Activated naive CD4-positive, alpha-beta T cell (primary cell): Measurements from ENCODE around the gene LYPD6.

Experiments
- DNase-seq, 4 experiments: peaks; one replicate each; lab custom pipeline; 2025; lab: John Stamatoyannopoulos, UW

Gene LYPD6

DNA sequence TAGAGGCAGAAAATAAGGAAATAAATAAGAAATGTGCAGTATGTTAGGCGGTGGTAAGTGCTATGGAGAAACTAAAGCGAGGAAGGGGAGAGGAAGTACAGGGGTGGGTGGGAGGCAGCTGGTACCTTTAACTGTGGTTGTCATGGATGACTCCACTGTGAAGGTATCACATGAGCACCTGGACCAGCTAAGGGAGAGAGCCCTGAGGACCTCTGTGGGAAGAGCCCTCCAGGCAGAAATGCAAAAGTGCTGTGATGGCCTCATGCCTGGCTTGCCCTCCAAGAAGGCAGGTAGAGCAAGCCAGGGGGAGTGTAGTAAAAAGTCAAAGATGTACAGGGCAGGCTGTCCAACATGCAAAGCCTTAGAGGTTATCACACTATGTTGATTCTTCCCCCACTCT, 17.9 kb downstream of the LYPD6 start:
- DNase-seq, result no peak

DNA sequence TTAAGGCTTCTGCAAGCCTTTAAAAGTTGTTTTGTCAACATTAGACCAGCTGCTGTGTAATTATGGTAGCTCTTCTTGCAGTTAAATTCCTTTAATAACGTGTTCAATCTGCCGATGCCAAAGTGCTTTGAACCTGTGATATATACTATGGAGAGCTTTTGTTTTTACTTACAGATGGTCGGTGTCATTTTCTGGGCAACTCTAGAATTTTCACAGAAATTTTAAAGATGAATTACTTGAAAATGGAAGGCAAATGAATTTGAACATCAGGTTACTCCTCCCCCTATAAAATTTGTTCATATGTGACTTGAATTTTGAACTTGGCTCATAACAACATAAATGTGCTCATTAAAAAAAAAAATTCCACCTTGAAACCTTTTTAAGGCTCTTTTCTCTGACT, 23.0 kb downstream of the LYPD6 start:
- no peak for DNase-seq

GRCh38 chr2:149355716-149356422, 25.5 kb downstream of the LYPD6 start:
- DNase-seq, result no peak

DNA sequence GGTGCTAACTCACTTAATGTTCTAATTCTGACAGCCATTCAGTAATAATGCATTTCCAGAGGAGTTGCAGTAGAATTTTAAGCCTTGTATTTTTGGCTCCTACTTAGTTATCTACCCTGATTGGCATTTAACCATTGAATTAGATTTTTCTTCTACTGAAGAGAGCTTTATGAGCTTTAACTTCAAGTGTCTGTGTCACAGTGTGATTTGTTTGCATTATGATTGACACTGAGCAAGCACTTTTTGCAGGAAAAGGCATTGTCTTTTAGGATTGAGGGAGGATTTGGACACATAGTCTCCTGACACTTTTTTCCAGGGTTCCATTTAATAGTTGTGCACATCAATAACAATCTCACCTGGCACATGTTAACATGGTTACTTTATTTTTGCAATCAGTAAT, 26.7 kb downstream of the LYPD6 start:
- DNase-seq, result no peak

GRCh38 chr2:149360106-149360505, 29.7 kb downstream of the LYPD6 start:
- no peak for DNase-seq

GRCh38 chr2:149363958-149364357, 33.6 kb downstream of the LYPD6 start:
- DNase-seq, result no peak

DNA sequence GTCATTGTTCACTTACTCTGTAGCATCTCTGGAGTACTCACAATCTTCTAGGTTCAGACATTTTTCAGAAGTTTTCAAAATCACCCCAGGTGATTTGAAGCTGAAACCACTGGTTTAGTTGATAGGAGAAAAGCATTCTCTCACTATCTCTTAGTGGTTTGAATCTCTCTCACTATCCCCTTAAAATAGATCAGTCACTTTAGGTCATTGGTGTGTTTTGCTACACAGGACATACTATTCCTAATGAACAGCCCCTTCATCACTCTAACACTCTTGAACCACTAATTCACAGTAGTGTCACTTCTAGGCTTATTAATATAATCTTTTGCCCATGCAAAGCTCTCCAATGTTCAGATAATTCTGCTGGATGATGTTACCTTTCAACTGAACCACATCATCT, 34.5 kb downstream of the LYPD6 start:
- DNase-seq, result no peak

DNA sequence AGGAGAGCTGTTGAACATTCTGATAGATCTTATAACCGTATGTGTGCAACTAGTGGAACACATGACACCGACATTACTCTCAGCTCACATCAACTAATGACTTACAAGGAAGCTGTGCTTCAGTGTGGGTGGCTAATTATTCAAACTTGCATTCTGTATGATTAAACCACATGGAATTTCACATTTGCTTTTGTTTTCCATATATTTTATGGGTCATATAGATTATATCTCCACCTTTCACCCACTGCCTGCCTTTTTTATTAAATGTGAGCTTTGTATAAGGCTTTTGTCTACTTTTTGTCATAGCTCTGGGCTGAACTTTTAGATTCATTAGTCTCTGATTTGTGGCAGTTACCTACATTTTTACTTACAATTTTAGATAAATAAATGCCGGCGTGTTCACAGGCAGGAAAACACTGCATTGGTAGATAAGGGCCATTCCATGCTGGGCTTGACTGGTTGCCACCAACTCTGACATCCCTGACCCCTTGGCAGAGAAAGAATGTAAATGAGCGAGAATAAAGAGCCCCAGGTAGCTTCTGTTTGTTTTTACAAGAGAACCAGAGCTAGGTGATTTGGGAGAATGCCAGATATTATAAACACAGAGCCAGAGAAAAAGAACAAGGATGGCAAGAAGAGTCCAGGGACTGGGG, 35.7 kb downstream of the LYPD6 start:
- DNase-seq, result no peak

GRCh38 chr2:149370061-149370775, 39.8 kb downstream of the LYPD6 start:
- no peak for DNase-seq

DNA sequence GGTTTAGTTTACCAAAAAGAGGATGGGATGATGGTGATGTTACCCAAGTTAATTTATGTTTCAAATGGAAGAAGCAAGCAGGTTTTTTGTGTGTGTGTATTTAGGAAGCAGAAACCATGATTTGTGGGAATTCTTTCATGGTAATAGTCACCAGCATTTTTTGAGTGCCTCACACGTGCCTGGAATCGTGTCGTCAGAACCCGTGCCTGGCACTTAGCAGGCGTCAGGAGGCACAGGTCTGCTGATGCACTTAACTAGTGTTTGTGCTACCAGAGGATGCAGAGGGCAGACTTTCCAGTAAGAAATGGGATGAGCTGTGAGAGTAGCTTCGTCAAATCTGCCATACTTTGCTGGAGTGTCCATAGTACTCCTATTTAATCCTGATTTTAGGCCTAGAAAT, 41.1 kb downstream of the LYPD6 start:
- no peak for DNase-seq

DNA sequence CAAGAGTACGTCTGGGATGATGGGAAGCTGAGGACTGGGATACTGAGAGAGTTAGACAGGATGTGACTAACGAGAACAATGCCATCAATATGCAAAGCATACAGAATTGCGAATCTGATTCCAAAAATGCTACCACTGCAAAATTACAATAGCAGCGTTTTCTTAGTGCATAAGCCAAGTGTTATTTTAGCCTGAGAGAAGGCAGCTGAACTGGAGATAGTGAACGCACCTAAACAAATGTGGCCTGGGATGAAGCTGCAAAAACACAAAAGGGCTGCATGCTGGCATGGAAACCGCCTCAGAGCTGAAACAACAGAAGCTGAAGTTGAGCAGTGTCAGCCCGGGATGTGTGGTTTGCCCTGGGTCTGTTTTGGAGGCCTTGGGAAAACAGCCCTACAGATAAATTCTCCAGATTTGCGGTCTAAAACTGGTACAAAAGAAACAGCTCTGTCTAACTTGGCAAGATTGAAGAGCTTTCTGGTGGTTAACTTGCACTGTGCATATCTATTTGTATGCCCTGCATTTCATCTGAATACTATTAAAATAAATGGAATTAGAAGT, 45.5 kb downstream of the LYPD6 start:
- no peak for DNase-seq

DNA sequence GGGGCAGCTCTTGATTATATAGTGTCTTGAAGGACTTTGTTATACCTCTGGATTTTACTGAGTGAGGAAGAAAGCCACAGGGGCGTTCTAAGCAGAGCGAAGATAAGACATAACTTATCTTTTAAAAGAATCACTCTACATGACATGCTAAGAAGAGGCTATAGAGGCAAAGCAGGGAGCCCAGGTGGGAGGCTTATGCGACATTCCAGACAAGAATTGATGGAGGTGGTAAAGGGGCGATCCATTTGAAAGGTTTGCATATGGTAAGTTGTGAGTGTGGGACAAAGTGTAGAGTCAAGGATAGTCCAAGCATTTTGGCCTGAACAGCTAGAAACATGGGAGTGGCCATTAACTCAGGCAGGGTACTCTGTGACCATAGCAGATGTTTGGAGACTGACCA, 49.8 kb downstream of the LYPD6 start:
- DNase-seq, result no peak

DNA sequence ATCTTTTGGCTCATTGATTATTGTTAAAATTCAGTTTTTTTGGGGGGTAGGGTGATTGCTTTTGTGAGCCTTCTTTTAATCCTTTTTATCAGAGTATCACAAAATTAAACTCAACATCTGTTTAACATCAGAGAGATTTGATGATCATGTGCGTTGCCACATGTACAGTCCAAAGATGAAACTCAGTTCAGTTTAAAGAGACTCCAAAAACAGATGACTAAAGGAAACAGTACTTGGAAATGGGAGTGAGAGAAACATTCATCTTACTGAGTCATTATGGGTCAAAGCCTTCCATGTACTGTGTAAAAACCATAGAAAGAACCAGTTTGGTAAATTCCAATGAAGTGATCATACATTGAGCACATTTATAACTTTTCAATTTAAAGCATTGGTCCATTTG, 53.0 kb downstream of the LYPD6 start:
- no peak for DNase-seq

DNA sequence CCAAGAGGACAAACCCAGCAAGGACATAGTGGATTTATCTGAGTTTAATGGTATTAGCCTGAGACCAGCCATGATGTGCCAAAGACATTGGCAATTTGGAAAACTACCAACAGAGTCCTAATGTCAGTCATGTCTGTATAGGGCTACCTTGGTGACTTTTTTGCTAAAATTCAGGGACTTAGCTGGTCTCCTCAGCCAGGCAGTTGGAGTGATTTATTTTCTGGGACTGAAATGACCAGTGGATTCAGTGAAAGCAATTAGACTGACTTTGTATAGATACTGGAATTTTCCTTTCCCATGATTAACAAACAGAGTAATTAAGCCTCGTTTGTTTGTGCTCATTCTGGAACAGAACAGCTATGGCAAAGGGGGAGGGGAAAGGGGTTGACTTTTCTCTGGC, 55.0 kb downstream of the LYPD6 start:
- DNase-seq, result no peak

DNA sequence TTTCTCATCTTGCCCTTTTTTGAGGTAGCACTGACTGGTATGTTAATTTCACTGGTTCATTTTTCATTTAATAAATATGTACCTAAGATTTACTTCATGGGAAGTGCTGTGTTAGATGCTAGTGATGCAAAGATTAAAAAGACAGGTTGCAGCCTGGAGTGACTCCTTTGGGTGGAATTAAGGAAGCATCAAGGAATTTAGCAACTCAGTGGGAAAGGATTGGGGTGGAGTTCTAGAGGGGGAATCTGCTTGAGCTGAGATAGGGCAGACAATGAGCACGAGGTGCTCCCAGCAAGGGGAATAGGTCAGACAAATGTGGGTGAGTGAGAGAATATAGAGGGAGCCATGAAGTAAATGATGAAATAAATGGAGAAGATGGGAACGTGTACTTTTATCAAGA, 57.0 kb downstream of the LYPD6 start:
- no peak for DNase-seq

DNA sequence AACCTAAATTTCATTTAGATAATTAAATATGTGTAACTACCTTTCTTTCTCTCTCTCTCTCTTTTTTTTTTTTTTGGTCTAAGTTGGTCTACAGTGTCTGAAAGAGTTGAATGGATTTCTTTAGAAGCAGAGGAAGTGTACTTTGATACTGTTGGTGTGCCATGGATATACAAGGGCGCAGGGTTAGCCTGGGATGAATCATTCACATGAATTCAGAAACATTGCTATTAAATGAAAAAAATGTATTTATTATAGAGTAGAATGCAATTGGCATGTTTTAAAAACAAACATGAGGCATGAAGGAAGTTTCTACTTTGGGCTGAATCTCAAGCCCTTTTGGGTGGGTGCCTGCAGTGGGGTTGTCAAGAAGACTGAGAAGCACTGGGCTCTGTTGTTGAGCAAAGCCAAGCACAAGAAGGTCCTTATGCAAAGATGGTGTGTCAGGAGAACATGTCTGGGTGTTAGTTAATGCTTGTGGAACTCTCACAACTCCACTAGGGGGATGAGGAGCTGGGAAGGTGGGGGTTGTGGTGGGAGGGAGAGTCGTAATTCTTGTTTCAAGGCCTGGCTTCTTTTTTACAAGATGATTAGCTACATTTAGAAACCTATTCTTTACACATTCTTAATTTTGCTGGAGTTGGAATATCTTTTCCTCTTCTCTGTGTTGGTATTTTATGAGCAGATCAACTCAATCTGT, 57.9 kb downstream of the LYPD6 start:
- DNase-seq, result no peak

GRCh38 chr2:149389506-149390167, 59.2 kb downstream of the LYPD6 start:
- DNase-seq, result no peak

- DNase-seq, result no peak
These were observed 63.2 kb downstream of the LYPD6 start for GRCh38 chr2:149393614-149394013.

- DNase-seq, result no peak
These were observed 64.5 kb downstream of the LYPD6 start for GRCh38 chr2:149394864-149395263.

DNA sequence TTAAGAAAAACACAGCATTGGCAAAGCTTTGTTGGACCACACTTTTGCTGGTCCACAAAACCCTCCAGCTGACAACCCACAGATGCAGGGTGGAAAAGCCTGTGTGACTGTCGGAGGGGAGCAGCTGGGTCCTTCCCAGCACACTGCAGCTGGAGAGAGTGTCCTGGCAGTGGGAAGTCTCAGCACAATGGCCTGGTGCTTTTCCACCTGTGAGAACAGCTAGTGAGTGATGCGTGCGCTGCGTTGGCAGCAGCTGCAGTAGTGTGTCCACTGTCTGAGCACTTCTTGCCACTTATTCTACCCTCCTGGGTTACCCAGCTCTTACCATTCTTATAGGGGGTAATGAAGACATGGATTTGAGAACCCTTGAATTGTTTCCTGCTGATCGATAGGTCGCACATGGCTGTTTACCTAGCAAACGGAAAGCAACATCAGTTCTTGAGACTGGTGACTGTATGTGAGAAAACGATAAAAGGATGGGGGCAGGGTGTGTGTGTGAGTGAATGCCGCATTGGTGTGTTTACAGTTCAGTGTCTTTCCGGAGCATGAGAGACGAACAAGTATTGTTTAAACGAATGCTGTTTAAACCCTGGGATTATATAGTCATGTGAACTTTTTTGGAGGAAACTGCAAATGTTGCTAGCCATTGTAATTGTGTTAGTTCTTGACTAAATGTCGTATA, 69.7 kb downstream of the LYPD6 start:
- DNase-seq, result no peak

DNA sequence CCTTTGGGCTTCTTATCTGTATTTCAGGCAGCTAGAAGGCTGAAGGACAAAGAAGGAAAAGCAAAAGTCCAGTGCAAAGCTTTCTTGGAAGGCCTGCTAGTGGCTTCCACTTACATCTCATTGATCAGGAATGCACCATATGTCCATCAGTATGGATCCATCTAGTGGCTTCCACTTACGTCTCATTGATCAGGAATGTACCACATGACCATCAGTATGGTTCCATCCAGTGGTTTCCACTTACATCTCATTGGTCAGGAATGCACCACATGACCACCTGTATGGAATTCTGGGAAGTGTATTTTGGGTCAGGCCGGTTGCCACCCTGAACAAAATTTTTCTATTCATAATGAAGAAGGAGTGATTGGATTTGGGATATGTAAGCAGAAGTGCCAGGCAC, 70.6 kb downstream of the LYPD6 start:
- no peak for DNase-seq
